ENCODE measurements around the gene KIAA0825. TPM values are rescaled to one million over a fixed set of nuclear protein-coding genes. Genes with fewer than 3 reads are reported as not detected.

The KIAA0825 gene
- total RNA-seq, 4 donors from 2014 or later, result 12.5 to 32.6 (median 15.9) TPM

DNA sequence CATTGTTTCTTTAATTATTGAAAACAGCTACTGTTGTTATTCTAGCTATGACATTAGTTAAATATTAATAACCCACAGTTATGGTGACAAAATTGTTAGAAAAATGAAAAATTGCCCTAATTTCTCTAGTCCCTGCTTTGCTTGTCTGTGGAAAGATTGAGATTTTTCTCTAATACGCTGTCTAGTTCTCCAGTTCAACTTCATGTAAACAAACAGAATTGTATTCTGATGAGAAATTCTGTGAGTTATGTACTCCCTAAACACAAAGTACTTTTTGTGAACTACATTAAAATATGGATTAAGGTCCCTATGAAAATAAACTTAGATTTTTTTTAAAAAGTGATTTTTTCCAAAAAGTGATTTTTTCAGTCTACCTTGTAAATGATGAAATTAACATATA is 8.8 kb upstream of the KIAA0825 start:
- 90 to 98% methylated on average over 1 of the region's 1 CpG for WGBS, 2 donors
- H3K4me1 ChIP-seq, result no peaks in the 10 kb centered on the region
- TF ChIP-seq POLR2A (IDR thresholded peaks at IDR 0.05) (no peak), CTCF (IDR thresholded peaks at IDR 0.05) (no peak)
- intact Hi-C loops (cut with DNase I), result no loop called here
- H3K36me3 ChIP-seq, result peaks cover 0 to 5% of the 10 kb centered on the region in 2 donors
- H3K27me3 ChIP-seq, result no peaks in the 10 kb centered on the region
- H3K9me3 ChIP-seq, result no peaks in the 10 kb centered on the region
- no peak for DNase-seq
- H3K4me3 ChIP-seq (replicated peaks in 1 of 3), result no peak overlapping the region
- no peak overlapping the region for H3K27ac ChIP-seq

DNA sequence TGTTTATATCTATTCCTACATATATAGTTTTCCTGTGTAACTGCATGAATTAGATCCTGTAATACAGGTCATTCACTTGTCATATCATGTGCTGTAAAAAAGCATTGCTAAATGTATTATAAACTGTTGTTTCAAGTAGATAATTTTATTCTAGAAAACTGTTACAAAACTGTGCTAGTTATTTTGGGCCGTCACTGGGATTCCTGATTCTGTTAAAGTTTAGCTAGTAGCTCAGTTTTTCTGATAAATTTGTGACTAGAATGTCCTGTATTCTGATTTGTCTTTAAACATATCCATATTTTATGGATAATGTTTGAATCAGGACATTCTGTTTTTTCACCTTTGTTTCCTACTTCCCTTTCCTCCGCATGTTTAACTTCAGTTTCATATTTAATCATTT is 5.5 kb upstream of the KIAA0825 start:
- Histone ChIP-seq H3K4me1 (peaks cover 0 to 9% of the 10 kb centered on the region in 2 donors), H3K4me3 (replicated peaks in 1 of 3) (no peak overlapping the region), H3K27ac (no peak overlapping the region), H3K36me3 (no peaks in the 10 kb centered on the region), H3K9me3 (no peaks in the 10 kb centered on the region), H3K27me3 (no peaks in the 10 kb centered on the region)
- no peak for DNase-seq
- TF ChIP-seq CTCF (IDR thresholded peaks at IDR 0.05) (no peak), POLR2A (IDR thresholded peaks at IDR 0.05) (no peak)
- intact Hi-C loops (cut with DNase I), result no loop called here
- WGBS, 2 donors, result 81 to 84% methylated on average over 2 of the region's 2 CpGs

DNA sequence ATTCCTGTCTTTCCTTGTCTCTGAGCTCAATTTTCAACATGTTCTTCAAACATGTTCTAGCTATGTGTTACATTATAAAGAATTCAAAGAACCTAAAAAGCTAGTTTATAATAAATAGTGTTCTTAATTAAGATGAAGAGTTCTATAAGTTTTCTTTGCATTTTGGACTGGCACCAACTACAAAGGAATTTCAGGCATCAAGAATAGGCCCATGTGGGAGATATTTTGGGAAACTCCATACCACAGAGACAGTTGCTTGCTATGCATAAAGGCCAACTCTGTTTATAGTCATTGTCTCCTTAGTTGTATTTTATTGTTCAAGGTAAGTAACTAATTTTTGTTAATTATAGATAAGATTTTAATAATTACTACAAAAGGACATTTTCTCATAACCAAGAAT is 4.6 kb upstream of the KIAA0825 start:
- H3K4me1 ChIP-seq, result peaks cover 0 to 9% of the 10 kb centered on the region in 2 donors
- no peak overlapping the region for H3K27ac ChIP-seq
- intact Hi-C loops (cut with DNase I), result no loop called here
- no peaks in the 10 kb centered on the region for H3K27me3 ChIP-seq
- no peaks in the 10 kb centered on the region for H3K9me3 ChIP-seq
- no peak for TF ChIP-seq CTCF (IDR thresholded peaks at IDR 0.05)
- TF ChIP-seq POLR2A (IDR thresholded peaks at IDR 0.05), result no peak
- no peak overlapping the region for H3K4me3 ChIP-seq (replicated peaks in 1 of 3)
- no peaks in the 10 kb centered on the region for H3K36me3 ChIP-seq
- DNase-seq, result no peak

- H3K4me1 ChIP-seq, result peaks cover 6 to 15% of the 10 kb centered on the region in 2 donors
- no peak overlapping the region for H3K4me3 ChIP-seq (replicated peaks in 1 of 3)
- TF ChIP-seq POLR2A (IDR thresholded peaks at IDR 0.05) (no peak), CTCF (IDR thresholded peaks at IDR 0.05) (no peak)
- DNase-seq, result no peak
- no peaks in the 10 kb centered on the region for H3K9me3 ChIP-seq
- H3K27me3 ChIP-seq, result no peaks in the 10 kb centered on the region
- intact Hi-C loops (cut with DNase I), result no loop called here
- H3K27ac ChIP-seq, result no peak overlapping the region
- WGBS, 2 donors, result 72 to 79% methylated on average over 5 of the region's 5 CpGs
- H3K36me3 ChIP-seq, result no peaks in the 10 kb centered on the region
Measured at GRCh38 chr5:94621763-94622162, 3.4 kb upstream of the KIAA0825 start.

DNA sequence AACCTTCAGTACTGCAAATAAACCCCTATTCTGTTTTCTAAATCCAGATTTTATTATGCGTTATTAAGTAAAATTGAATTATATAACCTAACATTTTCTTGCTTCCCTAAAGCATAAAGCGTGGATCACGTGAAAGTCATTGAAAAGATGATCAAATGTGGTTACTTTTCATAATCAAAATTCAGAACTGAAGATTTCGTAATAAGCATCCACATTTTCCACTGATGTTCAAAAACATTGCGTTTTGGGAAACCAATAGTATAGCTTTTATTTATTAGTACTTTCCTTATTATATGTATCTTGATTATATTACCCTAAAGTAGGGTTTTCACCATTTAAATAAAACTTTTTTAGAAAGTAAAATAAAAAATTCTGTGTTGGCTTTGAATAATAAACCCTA is 1.9 kb upstream of the KIAA0825 start:
- TF ChIP-seq POLR2A (IDR thresholded peaks at IDR 0.05) (no peak), CTCF (IDR thresholded peaks at IDR 0.05) (no peak)
- Histone ChIP-seq H3K9me3 (no peaks in the 10 kb centered on the region), H3K4me3 (replicated peaks in 1 of 3) (no peak overlapping the region), H3K27me3 (no peaks in the 10 kb centered on the region), H3K27ac (no peak overlapping the region), H3K4me1 (peaks cover 6 to 15% of the 10 kb centered on the region in 2 donors), H3K36me3 (no peaks in the 10 kb centered on the region)
- intact Hi-C loops (cut with DNase I), result no loop called here
- DNase-seq, result no peak
- WGBS, 2 donors, result 95 to 97% methylated on average over 5 of the region's 5 CpGs
